Hematopoietic multipotent progenitor cell (in vitro differentiated cells): ENCODE results near the gene BATF. TPM values are rescaled to one million over a fixed set of nuclear protein-coding genes. Genes with fewer than 3 reads are reported as not detected.
A peak's percentile ranks its signal among the peaks of the same experiment; 100 is the strongest.

Experiments
- DNase-seq, 3 donors: peaks; one replicate each; pipeline ENCODE4 v3.0.0-alpha.2; 2011 to 2015; ENCODE audit warnings: low read depth in 2 of 3, low spot score in 2 of 3
- total RNA-seq: library from RNA; depleted of rRNA; stranded (reverse); fragments of >200 nt; gene quantifications from one replicate; pipeline ENCODE4 v1.2.3, GENCODE V29; 2012

Gene BATF
- total RNA-seq, 1 donor: 24.2 TPM

GRCh38 chr14:75531660-75532317 lies 9.5 kb downstream of the BATF start:
- no peak for DNase-seq

GRCh38 chr14:75533791-75534555 lies 11.7 kb downstream of the BATF start:
- no peak for DNase-seq

DNA sequence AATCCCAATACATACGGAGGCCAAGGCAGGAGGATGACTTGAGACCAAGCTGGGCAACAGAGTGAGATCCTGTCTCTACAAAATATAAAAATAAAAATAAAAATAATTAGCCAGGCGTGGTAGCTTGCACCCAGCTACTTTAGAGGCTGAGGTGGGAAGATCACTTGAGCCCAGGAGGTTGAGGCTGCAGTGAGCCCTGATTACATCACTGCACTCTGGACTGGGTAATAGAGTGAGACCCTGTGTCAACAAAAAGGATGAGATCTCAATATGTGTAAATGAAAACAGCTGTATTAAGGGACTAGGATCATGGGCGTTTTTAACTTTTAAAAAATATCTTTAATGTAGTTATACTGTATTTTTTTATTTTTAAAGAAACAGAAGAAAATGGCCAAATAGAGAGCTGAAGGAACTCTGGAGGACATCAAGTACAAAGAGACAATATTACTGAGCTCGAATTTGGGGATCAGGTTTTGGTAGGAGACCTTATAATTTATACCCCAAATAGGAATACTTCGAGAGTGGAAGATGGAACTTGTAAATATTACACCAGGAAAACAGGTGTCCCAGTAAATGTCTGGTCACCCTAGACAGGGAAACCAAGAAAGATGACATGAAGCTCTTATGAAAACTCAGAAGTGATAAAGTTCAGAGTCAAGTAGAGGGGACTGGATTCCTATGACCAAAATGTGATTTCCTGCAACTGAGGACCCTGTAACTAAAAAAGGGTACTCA lies 13.1 kb downstream of the BATF start:
- no peak for DNase-seq

DNA sequence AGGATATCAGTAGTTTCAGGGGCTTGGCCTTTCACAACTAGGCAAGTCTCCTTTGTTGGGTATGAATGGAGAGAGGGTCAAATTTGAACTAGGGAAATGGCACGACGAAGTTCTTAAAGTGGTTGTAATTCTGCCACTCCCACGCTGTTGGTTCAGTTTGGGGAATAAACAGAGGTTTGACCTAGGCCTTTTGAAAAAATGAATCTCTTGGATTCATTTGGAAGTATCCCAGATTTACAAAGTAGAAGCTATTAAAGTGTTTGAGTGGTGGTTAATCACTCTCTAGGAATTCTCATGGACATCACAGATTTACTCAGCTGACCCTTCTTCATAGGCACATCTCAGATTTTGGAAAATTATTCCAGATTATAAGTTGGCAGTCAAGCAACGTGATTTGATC lies 14.8 kb downstream of the BATF start:
- DNase-seq: no peak

GRCh38 chr14:75539162-75539560 lies 16.9 kb downstream of the BATF start:
- DNase-seq: no peak

- DNase-seq: peak in 1 of 3 donors; percentile 33
These were observed 17.6 kb downstream of the BATF start for GRCh38 chr14:75539561-75540478.

GRCh38 chr14:75540479-75540851 lies 18.2 kb downstream of the BATF start:
- no peak for DNase-seq

- DNase-seq: peak in 2 of 3 donors; percentile 90 to 95
These were observed 20.4 kb downstream of the BATF start for GRCh38 chr14:75542588-75543091.

- DNase-seq: peak in 1 of 3 donors; percentile 29
These were observed 21.0 kb downstream of the BATF start for GRCh38 chr14:75543253-75543652.

DNA sequence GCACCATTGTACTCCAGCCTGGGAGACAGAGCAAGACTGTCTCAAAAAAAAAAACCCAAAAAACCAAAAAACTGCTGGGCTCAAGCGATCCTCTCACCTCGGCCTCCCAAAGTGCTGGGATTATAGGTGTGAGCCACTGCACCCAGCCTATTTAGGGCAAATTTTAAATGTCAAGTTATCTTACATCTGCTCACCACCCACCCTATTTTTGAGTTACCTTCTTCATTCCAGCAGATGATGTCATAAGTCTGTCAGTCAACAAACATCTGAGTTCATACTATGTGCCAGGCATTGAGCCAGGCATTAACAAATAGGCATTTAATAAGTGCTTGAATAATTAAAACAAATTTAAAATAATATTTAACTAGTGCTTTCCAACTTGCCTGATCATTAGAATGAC lies 21.5 kb downstream of the BATF start:
- no peak for DNase-seq

DNA sequence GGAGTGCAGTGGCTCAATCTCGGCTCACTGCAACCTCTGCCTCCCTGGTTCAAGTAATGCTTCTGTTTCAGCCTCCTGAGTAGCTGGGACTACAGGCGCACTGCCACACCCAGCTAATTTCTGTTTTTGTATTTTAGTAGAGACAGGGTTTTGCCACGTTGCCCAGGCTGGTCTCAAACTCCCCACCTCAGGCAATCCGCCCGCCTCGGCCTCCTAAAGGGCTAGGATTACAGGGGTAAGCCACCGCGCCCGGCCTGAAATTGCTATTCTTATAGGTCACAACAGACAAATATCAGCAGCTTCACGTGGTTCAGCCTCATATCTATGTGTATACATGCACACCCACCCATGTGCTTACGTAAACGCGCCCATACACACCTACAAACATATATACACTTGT lies 23.6 kb downstream of the BATF start:
- DNase-seq: no peak

DNA sequence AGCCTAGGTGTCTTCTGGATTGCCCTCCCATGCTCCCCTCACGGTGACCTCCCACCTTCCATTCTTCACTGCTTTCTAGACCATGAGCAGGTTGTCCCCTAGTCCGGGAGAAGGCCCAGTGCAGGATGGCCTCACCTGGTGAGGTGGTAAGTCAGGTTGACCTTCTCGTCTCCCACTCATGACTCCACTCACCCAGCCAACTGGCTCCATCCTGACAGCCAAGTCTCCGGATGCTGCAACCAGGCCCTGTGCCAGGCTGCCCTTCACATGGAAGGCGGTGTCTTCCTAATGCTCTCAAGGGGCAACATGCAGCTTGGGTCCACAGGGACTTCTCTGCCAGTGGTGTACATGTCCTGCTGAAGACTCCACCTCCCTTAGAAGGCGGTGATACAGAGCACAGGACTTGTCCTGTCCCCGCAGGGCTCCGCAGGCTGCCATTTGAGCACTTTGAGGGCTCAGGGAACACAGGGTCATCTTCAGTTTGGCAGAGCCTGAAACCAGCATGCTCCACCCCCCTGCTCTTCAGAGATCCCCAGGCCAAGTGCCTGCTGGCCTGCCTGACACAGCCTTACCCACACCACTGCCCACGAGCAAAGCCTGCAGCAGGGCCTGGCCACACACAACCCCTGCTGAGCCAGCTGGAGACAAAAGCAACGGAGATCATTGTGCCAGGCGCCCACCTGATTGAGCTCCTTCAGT lies 25.4 kb downstream of the BATF start:
- DNase-seq: no peak

DNA sequence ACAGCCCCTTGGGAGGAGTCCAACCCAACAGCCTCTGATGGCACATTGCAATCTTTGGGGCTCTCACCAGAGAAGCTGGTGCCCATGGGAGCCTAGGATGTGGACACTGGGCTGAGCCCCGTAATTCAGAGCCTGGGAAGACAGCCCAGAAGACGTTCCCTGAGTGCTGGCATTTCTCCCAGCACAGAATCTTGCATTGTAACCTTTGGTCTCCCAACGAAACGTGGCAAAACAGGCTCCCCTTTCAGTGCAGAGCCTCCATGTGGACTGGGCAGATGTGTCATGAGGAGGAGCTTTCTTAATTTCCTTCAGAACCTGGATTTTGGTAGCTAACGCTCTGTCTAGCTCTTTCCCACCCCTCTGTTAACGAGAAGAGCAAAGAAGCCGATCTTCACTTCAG lies 26.3 kb downstream of the BATF start:
- DNase-seq: no peak

DNA sequence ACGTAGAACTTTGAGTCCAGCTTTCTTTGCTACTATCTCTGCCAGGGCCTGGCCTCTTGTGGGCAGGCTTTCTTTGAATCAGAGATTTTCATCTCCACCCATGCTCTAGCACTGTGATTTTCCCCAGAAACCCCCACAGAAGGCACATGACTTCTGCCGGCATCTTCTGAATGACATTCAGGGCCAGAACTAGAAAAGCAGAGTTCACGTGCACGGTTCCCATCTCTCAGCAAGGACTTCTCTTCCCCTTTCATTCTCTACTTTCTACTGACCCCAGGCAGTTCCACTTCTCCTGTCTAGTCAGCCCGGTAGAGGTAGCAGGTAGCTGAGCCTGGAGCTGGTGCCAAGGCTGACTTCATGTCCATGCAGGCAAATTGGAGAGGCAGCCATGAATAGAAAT lies 26.9 kb downstream of the BATF start:
- no peak for DNase-seq

DNA sequence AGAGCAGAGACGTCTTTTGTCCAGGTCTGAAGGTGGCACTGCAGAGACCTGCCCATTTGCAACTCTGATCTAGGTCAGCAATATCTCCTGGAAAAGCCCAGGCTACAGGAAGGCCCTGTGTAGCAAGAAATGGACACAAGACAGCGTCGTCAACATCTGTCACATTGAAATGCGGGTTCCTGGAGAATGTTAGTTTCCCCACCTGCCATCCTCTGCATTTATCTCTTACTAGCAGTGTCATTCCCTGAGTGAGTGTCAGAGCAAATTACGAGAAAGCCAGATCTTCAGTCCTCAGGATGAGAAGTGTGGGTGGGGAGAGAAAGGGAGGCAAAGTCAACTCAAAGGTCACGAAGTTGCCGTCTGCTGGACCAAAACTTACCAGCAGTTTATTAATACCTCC lies 28.8 kb downstream of the BATF start:
- DNase-seq: no peak

- DNase-seq: no peak
These were observed 30.9 kb downstream of the BATF start for GRCh38 chr14:75553157-75553556.

DNA sequence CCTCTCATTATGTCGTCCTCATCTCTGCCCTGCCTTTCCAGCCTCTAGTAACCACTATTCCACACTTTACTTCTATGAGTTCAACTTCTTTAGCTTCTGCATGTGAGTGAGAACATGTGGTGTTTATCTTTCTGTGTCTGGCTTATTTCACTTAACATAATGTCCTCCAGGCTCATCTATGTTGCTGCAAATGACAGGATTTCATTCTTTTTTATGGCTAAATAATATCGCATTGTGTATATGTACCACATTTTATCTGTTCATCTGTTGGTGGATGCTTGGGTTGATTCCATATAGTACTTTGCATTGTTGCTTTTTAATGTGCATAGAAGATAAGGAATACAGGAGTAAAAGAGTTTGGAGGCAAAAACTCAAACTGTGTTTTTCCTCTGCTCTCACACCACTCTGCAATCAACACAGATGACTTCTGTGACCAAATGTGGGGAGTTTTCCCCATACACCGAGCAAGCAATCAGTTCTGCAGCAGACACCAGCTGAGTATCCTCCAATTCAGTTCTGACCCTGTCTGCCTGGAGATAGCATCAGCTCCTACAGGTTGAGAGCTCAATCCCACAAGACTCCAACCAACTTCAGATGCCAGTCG lies 31.6 kb downstream of the BATF start:
- DNase-seq: no peak

DNA sequence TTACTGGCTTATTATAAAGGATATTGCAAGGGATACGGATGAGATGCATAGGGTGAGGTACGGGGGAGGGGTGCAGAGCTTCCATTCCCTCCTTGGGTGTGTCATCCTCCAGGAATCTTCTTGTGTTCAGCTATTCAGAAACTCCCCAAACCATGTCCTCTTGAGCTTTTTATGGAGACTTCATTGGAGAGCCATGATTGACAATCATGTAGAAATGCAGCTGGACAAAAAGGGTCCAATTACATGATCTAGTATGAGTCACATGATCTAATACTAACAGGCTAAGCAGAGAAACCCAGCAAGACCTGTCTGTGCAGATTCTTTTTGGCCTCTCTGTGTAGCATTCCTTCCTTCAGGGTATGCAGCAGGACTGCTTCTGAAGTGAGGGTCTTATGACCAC lies 32.2 kb downstream of the BATF start:
- no peak for DNase-seq

GRCh38 chr14:75558440-75558839 lies 36.2 kb downstream of the BATF start:
- DNase-seq: no peak

GRCh38 chr14:75559045-75559444 lies 36.8 kb downstream of the BATF start:
- no peak for DNase-seq
